ENCODE measurements around the gene MAGEA6.
"Not testable (repeated sequence)": the region's sequence is repeated elsewhere in the genome, so short reads cannot be mapped to it uniquely, and the experiment has no call there.

The MAGEA6 gene

GRCh38 chrX:152735860-152736511 is 33.5 kb downstream of the MAGEA6 start:
- H3K9ac ChIP-seq: no peak overlapping the region
- H4K20me1 ChIP-seq (ENCODE audit: insufficient read depth): no peaks in the 10 kb centered on the region
- no peaks in the 10 kb centered on the region for H3K36me3 ChIP-seq (ENCODE audit: insufficient read depth)
- no peak for TF ChIP-seq CTCF (conservative IDR thresholded peaks at IDR 0.05; ENCODE audit: low read depth, low read length)
- no peak overlapping the region for H2AFZ ChIP-seq (ENCODE audit: low read depth)
- no peak overlapping the region for H3K4me2 ChIP-seq
- no peak overlapping the region for H3K27ac ChIP-seq
- H3K27me3 ChIP-seq (ENCODE audit: insufficient read depth, low read depth): no peaks in the 10 kb centered on the region
- no peak overlapping the region for H3K4me3 ChIP-seq (IDR thresholded peaks at IDR 0.05; ENCODE audit: insufficient read depth, low read depth, low read length)
- no peaks in the 10 kb centered on the region for H3K4me1 ChIP-seq (ENCODE audit: low read depth, poor library complexity, severe bottlenecking)
- no peaks in the 10 kb centered on the region for H3K79me2 ChIP-seq (ENCODE audit: insufficient read depth, low read depth)

- no peaks in the 10 kb centered on the region for H3K4me1 ChIP-seq (ENCODE audit: low read depth, poor library complexity, severe bottlenecking)
- no peaks in the 10 kb centered on the region for H3K27me3 ChIP-seq (ENCODE audit: insufficient read depth, low read depth)
- no peak overlapping the region for H3K4me3 ChIP-seq (IDR thresholded peaks at IDR 0.05; ENCODE audit: insufficient read depth, low read depth, low read length)
- H3K9ac ChIP-seq: no peak overlapping the region
- no peak overlapping the region for H3K4me2 ChIP-seq
- TF ChIP-seq CTCF (conservative IDR thresholded peaks at IDR 0.05; ENCODE audit: low read depth, low read length): no peak
- H3K27ac ChIP-seq: no peak overlapping the region
- H4K20me1 ChIP-seq (ENCODE audit: insufficient read depth): no peaks in the 10 kb centered on the region
- no peaks in the 10 kb centered on the region for H3K36me3 ChIP-seq (ENCODE audit: insufficient read depth)
- H2AFZ ChIP-seq (ENCODE audit: low read depth): no peak overlapping the region
- H3K79me2 ChIP-seq (ENCODE audit: insufficient read depth, low read depth): no peaks in the 10 kb centered on the region
Observed at GRCh38 chrX:152735101-152735500, 34.4 kb downstream of the MAGEA6 start.

GRCh38 chrX:152734143-152734858 is 35.2 kb downstream of the MAGEA6 start:
- H3K4me3 ChIP-seq (IDR thresholded peaks at IDR 0.05; ENCODE audit: insufficient read depth, low read depth, low read length); H3K4me2 ChIP-seq; H3K36me3 ChIP-seq (ENCODE audit: insufficient read depth); H3K4me1 ChIP-seq (ENCODE audit: low read depth, poor library complexity, severe bottlenecking); H4K20me1 ChIP-seq (ENCODE audit: insufficient read depth); H3K79me2 ChIP-seq (ENCODE audit: insufficient read depth, low read depth); H3K27me3 ChIP-seq (ENCODE audit: insufficient read depth, low read depth); H2AFZ ChIP-seq (ENCODE audit: low read depth); H3K27ac ChIP-seq; H3K9ac ChIP-seq: not testable (repeated sequence)

- Histone ChIP-seq H3K4me1 (ENCODE audit: low read depth, poor library complexity, severe bottlenecking) (no peaks in the 10 kb centered on the region), H3K79me2 (ENCODE audit: insufficient read depth, low read depth) (no peaks in the 10 kb centered on the region), H3K36me3 (ENCODE audit: insufficient read depth) (no peaks in the 10 kb centered on the region), H2AFZ (ENCODE audit: low read depth) (no peak within 1 kb of the TSS), H4K20me1 (ENCODE audit: insufficient read depth) (no peaks in the 10 kb centered on the region), H3K9ac (no peak within 1 kb of the TSS), H3K27ac (no peak within 1 kb of the TSS), H3K27me3 (ENCODE audit: insufficient read depth, low read depth) (no peaks in the 10 kb centered on the region), H3K4me2 (no peak within 1 kb of the TSS), H3K4me3 (IDR thresholded peaks at IDR 0.05; ENCODE audit: insufficient read depth, low read depth, low read length) (no peak within 1 kb of the TSS)
- no peak for TF ChIP-seq CTCF (conservative IDR thresholded peaks at IDR 0.05; ENCODE audit: low read depth, low read length)
Observed at GRCh38 chrX:152733261-152733975, 36.1 kb downstream of the MAGEA6 start, which contains the start of the genes CSAG1 and MAGEA12. TSS of gene CSAG1 (minus strand) at chrX:152733721. CDS start at chrX:152732460, 1,261 bp downstream. TSS of gene MAGEA12 (plus strand) at chrX:152733757. CDS start at chrX:152736162, 2,405 bp downstream.
